GM12872 (cell line): Measurements from ENCODE around the gene MKRN2OS.

ENCODE experiments used
- TF ChIP-seq, protein P1 (sequence below): IDR thresholded peaks from 3 replicates; pipeline ENCODE4 v1.5.1; 2011; ENCODE audit warnings: low read depth, mild to moderate bottlenecking, low read length, moderate library complexity; ENCODE audit not compliant: insufficient read depth

Gene MKRN2OS

DNA sequence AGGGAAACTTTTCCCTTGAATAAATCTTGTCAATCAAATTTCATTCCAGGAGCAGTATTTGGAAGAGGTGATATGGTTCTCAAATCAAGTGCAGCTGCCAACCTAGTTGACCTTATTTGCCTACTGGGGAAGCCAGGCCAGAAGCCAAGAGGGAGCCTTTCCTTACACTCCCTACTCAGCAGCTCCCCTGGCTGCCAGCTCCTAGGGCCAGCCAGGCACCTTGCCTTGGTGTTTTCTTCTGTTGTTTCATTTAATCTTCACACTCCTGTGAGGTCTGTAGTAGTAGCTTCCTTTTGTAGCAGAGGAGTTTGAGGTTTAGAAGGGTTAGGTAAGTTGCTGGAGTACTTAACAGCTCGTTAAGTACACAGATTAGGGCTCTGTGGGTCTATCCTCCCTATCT lies 22.6 kb downstream of the MKRN2OS start:
- TF ChIP-seq, protein P1, sequence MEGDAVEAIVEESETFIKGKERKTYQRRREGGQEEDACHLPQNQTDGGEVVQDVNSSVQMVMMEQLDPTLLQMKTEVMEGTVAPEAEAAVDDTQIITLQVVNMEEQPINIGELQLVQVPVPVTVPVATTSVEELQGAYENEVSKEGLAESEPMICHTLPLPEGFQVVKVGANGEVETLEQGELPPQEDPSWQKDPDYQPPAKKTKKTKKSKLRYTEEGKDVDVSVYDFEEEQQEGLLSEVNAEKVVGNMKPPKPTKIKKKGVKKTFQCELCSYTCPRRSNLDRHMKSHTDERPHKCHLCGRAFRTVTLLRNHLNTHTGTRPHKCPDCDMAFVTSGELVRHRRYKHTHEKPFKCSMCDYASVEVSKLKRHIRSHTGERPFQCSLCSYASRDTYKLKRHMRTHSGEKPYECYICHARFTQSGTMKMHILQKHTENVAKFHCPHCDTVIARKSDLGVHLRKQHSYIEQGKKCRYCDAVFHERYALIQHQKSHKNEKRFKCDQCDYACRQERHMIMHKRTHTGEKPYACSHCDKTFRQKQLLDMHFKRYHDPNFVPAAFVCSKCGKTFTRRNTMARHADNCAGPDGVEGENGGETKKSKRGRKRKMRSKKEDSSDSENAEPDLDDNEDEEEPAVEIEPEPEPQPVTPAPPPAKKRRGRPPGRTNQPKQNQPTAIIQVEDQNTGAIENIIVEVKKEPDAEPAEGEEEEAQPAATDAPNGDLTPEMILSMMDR, result no peak

DNA sequence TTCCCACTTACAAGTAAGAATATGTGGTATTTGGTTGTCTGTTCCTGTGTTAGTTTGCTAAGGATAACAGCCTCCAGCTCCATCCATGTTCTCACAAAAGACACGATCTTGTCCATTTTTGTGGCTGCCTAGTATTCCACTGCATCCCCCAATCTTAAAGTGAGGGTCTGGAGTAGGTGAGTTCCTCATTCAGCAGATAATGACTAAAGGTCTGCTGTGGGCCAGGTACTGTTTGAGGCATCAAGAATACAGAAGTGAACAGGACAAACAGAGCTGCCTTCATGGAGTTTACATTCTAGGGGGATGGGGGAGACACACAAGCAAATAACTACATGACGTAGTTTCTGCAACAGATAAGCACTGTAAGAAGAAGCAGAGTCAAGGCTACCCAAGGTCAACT lies 24.3 kb downstream of the MKRN2OS start:
- TF ChIP-seq, protein P1, result no peak

DNA sequence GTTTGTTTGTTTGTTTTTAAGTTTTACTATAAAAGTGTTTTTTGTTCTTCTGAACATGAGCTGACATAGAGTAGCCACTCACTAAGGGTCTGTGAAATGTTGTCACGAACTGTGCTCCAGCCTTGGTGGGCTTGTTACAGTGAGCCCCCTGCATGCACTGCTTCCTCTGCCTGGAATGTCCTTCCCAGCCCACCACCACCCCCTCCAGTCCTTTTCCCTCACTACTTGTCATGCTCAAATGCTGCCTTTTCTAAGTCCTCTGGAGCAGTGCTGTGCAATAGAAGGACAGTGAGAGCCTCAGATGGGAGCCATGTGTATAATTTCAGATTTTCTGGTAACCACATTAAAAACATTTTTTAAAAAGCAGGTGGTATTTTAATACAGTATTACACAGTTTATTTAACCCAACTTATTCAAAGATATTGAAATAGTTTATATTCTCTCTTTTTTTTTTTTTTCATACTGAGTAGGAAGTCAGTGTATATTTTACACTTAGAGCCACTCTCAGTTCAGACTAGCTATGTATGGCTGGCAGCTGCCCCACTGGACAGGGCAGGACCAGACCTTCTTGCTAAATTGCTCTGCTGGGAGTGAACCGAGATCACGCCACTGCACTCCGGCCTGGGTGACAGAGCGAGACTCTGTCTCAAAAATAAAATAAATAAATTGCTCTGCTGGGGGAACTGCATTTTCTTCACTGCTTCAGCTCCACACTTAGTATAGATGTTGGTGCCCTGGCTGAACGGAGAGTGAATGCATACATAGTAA lies 26.9 kb downstream of the MKRN2OS start:
- TF ChIP-seq, protein P1, result no peak

DNA sequence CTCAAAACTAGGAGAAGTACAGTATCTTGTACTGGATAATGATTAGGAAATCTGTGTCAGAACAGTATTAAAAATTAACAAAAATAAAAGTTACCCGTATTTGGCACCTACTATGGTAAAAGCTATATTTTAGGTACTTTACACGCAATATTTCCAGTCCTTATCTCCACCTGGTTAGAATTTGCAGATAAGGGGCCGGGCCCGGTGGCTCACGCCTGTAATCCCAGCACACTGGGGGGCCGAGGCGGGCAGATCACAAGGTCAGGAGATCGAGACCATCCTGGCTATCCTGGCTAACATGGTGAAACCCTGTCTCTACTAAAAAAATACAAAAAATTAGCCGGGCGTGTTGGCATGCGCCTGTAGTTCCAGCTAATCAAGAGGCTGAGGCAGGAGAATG lies 28.4 kb downstream of the MKRN2OS start:
- TF ChIP-seq, protein P1, result no peak

DNA sequence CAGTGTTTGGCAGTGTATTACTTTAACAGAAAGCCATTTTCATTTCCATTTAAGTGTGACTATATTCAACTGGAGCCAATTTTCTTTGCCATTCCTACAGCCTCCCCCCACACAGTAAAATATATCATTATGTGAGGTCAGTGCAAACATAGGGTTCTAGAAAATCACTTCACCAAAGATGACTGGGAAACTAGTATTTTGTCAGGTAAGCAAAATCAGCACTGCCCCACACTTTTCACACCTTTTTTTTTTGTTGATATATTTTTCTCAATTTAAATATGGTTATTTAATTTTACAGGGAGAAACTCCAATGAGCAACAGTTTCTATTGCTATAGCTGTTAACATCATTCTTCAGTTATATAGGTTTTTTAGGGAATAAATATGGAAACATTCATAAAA lies 29.7 kb downstream of the MKRN2OS start:
- TF ChIP-seq, protein P1, result no peak

DNA sequence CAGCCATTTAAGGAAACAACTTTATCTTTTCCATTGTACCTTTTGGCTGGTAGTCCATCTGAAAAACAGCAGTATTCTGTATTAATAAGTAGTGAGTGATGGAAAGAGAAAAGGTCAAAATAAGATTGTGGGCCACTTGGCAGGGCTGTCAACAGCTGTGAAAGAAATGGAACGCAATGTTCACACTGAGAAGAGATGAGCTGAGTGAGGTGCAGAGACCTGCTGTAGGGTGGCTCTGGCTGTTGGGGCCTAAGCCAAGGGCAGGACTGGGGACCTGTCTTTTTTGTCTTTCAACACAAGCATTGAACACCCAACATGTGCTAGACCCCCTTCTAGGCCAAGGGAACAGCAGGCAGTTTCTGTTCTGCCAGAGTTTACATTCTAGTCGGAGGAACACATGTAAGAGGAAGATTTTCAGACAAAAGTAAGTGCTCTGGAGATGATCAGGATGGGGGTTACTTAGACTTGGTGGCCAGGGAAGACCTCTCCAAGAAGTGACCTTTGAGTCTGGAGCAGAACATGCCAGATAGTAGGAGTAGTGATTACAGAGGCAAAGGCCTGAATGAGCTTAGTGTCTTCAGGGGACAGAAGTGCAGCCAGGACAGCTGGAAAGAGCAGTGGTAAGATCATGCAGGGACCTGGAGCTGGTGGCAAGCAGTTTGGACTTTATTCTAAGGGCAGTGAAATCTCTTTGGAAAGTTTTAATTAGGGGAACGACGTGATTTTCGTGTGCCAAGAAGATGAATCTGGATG lies 31.4 kb downstream of the MKRN2OS start:
- TF ChIP-seq, protein P1, result no peak

DNA sequence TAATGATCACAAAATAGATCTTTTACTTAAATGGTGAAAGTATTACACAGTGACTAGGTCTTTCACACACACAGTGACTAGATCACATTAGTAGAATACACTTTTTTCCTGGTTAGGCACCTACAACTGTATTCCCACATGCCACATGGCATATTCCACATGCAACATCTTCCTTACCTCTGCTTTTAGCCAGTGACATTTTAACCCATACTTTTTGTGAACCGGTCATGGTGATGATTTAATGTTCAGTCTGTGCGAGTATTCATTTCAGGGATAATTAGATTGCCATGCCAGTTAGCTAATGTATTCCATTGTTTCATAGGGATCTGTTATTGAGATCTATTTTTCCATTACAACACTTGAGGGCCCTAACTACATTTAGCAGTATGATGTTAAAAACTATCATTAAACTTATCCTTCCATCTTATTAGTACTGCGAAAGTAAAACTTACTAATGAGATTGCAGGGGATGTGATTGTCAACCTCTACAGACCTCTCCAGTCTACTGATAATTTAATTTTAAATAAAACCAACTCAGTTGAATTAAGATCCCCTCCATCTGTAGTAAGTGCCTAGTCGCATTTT lies 32.7 kb downstream of the MKRN2OS start:
- TF ChIP-seq, protein P1, result no peak
